DMS 273 (cell line): Measurements from ENCODE around the gene ZXDB.
"Not testable (repeated sequence)": the region's sequence is repeated elsewhere in the genome, so short reads cannot be mapped to it uniquely, and the experiment has no call there.

Source experiments
- DNase-seq: peaks from one replicate; lab custom pipeline; 2025; ENCODE audit not compliant: unreplicated experiment; lab: John Stamatoyannopoulos, UW

The ZXDB gene

DNA sequence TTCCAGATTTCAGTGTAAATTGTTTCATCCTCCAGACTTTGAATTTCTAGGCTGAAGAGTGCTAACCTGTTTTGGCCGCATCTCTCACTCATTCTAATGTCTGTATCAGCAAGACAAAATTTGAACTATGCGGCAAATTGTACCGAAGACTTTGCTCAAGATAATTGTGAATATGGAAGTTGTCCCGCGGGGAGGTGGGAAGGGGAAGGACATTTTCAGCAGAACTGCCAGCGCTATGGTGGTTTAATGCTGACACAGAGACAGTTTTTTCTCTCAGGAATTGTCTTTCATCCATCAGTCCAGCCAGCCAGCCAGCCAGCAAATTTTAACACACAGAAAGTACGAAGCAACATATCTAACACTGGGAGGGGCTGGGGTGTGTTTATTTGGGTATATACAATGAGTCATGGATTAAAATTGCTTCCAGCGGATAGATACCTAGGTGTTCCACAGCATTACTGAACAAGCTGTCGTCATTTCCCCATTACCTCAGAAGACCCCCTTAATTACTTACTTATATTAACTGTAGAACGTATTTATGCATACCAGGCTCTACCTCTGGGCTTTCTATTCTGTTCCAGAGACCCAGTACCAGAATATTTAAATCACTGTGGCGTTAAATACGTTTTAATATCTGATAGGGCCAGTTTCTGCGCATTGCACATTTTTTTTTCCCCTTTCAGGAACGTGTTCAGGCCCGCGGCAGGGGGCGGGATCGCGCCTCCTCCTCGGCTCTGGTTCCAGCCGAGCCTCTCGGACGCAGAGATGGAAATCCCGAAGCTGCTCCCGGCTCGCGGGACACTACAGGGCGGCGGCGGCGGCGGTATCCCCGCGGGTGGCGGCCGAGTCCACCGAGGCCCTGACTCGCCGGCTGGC is at the start of gene ZXDB:
Gene ZXDB (plus strand): TSS at position 728 of the 876 bp plus-strand sequence. CDS start 38 bp downstream, at position 766.
- DNase-seq = peak; percentile 39

DNA sequence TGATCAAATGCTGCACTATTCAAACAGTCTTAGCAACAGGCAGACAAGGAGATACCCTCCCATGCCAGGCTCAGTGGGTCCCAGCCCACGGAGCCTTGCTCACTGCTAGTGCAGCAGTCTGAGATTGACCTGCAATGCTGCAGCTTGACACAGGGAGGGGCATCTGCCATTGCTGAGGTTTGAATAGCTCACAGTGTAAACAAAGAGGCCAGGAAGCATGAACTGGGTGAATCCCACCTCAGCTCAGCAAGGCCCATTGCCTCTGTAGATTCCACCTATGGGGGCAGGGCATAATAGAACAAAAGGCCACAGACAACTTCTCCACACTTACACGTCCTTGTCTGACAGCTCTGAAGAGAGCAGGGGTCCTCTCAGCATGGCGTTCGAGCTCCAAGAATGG is 26.6 kb upstream of the ZXDB start:
- DNase-seq = no peak

- DNase-seq = peak; percentile 45
Observed at GRCh38 chrX:57573754-57574153, 18.1 kb upstream of the ZXDB start.

DNA sequence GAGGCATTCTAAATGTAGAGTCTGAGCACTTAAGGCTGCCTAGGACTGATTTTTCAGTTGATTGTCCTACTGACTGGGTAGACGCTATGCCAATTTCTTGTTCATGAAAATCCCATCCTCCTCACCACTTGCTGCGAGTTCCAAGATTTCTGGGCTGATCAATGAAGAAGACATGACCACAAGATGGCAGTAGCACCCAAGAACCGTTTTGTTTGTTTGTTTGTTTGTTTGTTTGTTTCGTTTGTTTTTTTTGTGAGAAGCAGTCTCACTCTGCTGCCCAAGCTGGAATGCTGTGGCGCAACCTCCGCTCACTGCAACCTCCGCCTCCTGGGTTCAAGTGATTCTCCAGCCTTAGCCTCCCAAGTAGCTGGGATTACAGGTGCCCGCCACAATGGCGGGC is 8.9 kb upstream of the ZXDB start:
- DNase-seq = peak; percentile 18

GRCh38 chrX:57583477-57583876 is 8.3 kb upstream of the ZXDB start:
- peak; percentile 28 for DNase-seq

DNA sequence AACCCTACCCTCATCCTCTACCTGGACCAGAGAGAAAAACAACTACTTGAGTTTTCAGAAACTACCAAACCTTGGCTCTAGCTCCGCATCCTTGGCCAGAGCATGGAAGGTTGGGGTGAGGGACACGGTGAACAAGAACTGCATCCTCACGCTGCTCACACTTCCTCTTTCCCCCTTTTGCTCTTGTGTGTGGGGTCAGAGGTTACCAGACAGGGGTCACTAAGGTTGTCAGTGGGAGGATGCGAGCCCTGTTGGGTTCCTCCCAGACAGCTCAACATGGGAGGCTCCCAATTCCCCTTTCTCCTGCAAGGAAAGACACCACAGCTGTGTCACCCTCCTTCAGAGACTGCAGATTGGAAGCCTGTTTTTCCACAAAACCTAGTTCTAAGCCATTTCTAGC is 5.5 kb upstream of the ZXDB start:
- no peak for DNase-seq

- DNase-seq = no peak
Observed at GRCh38 chrX:57587062-57587461, 4.7 kb upstream of the ZXDB start.

- DNase-seq = no peak
Observed at GRCh38 chrX:57587607-57588006, 4.2 kb upstream of the ZXDB start.

GRCh38 chrX:57592160-57592893 is 516 bp downstream of the ZXDB start:
- DNase-seq = peak; percentile 56

GRCh38 chrX:57592894-57593215 is 1.0 kb downstream of the ZXDB start:
- peak; percentile 56 for DNase-seq

GRCh38 chrX:57595381-57595811 is 3.6 kb downstream of the ZXDB start:
- no peak for DNase-seq

DNA sequence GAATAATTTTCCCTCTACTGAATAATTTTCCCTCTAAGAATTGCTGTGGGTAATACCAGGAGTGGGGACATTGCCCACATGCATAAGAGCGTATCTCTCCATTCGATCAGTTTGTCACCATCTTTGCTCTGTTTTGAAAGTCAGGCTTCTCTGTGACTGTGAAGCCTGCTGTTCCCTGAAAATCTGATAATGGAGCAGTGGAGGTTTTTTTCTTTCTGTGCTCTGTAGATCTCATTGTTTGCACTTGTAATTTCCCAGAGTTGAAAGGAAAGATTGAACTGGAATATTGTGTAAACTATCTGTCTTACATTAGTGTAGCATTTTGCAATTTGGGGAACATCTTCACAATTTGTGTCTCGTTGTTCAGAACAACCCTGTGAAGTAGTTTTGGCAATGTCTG is 4.3 kb downstream of the ZXDB start:
- DNase-seq = no peak

- DNase-seq = no peak
Observed at GRCh38 chrX:57596516-57596915, 4.7 kb downstream of the ZXDB start.

- DNase-seq = no peak
Observed at GRCh38 chrX:57607295-57608187, 15.7 kb downstream of the ZXDB start.

- not testable (repeated sequence) for DNase-seq
Observed at GRCh38 chrX:57613351-57613750, 21.5 kb downstream of the ZXDB start.

DNA sequence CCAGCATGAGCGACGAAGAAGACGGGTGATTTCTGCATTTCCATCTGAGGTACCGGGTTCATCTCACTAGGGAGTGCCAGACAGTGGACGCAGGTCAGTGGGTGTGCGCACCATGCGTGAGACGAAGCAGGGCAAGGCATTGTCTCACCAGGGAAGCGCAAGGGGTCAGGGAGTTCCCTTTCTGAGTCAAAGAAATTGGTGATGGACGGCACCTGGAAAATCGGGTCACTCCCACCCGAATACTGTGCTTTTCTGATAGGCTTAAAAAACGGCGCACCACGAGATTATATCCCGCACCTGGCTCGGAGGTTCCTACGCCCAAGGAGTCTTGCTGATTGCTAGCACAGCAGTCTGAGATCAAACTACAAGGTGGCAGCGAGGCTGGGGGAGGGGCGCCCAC is 37.6 kb downstream of the ZXDB start:
- not testable (repeated sequence) for DNase-seq

GRCh38 chrX:57640674-57641016 is 48.8 kb downstream of the ZXDB start:
- DNase-seq = no peak

GRCh38 chrX:57641338-57641737 is 49.5 kb downstream of the ZXDB start:
- no peak for DNase-seq

- DNase-seq = no peak
Observed at GRCh38 chrX:57643698-57644097, 51.9 kb downstream of the ZXDB start.

GRCh38 chrX:57647020-57647419 is 55.2 kb downstream of the ZXDB start:
- no peak for DNase-seq
